Mucosa of rectum (tissue), 2 donors: ENCODE results near the gene ZC3H14.

Experiments used
- H3K27ac ChIP-seq, 2 donors: one replicate each; pipeline ENCODE4 v1.7.0; 2013; ENCODE audit warnings: inconsistent platforms in 2 of 2, low read depth in 2 of 2, low read length in 2 of 2
- H3K27me3 ChIP-seq, 2 donors: one replicate each; pipeline ENCODE4 v1.7.0; 2013; ENCODE audit warnings: low read length in 2 of 2; ENCODE audit not compliant: control insufficient read depth in 2 of 2, insufficient read depth in 2 of 2
- H3K36me3 ChIP-seq, 2 donors: one replicate each; pipeline ENCODE4 v1.7.0; 2013; ENCODE audit warnings: low read length in 2 of 2; ENCODE audit not compliant: control insufficient read depth in 2 of 2, insufficient read depth in 2 of 2
- H3K4me1 ChIP-seq, 2 donors: one replicate each; pipeline ENCODE4 v1.7.0; 2013; ENCODE audit warnings: low read length in 2 of 2, mild to moderate bottlenecking in 1 of 2; ENCODE audit not compliant: control insufficient read depth in 2 of 2, insufficient read depth in 2 of 2
- H3K4me3 ChIP-seq, 2 donors: one replicate each; pipeline ENCODE4 v1.7.0; 2013; ENCODE audit warnings: low read length in 2 of 2
- H3K9ac ChIP-seq, 2 donors: one replicate each; pipeline ENCODE4 v1.7.0; 2013; ENCODE audit warnings: low read length in 2 of 2, low read depth in 1 of 2, mild to moderate bottlenecking in 1 of 2
- H3K9me3 ChIP-seq, 2 donors: one replicate each; pipeline ENCODE4 v1.7.0; 2013; ENCODE audit warnings: low read length in 2 of 2; ENCODE audit not compliant: control insufficient read depth in 2 of 2
- donor health status: healthy.
- donor health status: Normal muscosa, but diverticular disease.

Gene ZC3H14

GRCh38 chr14:88617479-88617878 lies 54.6 kb downstream of the ZC3H14 start:
- Histone ChIP-seq H3K9ac (no peak overlapping the region), H3K36me3 (peaks cover 9 to 17% of the 10 kb centered on the region in 2 donors)

GRCh38 chr14:88618476-88618875 lies 55.6 kb downstream of the ZC3H14 start:
- Histone ChIP-seq H3K27me3 (no peaks in the 10 kb centered on the region), H3K36me3 (peaks cover 4 to 10% of the 10 kb centered on the region in 2 donors), H3K27ac (no peak overlapping the region), H3K4me1 (no peaks in the 10 kb centered on the region), H3K9me3 (no peaks in the 10 kb centered on the region), H3K9ac (no peak overlapping the region), H3K4me3 (no peak overlapping the region)

More at GRCh38 chr14:88617479-88617878, 54.6 kb downstream of the ZC3H14 start:
- H3K27me3 ChIP-seq, result no peaks in the 10 kb centered on the region
- H3K9me3 ChIP-seq, result no peaks in the 10 kb centered on the region
- no peak overlapping the region for H3K4me3 ChIP-seq
- no peaks in the 10 kb centered on the region for H3K4me1 ChIP-seq
- no peak overlapping the region for H3K27ac ChIP-seq

- Histone ChIP-seq H3K27ac (no peak overlapping the region), H3K4me1 (no peaks in the 10 kb centered on the region), H3K36me3 (no peaks in the 10 kb centered on the region), H3K9me3 (no peaks in the 10 kb centered on the region), H3K27me3 (no peaks in the 10 kb centered on the region), H3K9ac (no peak overlapping the region), H3K4me3 (no peak overlapping the region)
Measured at GRCh38 chr14:88621100-88621499, 58.3 kb downstream of the ZC3H14 start.

DNA sequence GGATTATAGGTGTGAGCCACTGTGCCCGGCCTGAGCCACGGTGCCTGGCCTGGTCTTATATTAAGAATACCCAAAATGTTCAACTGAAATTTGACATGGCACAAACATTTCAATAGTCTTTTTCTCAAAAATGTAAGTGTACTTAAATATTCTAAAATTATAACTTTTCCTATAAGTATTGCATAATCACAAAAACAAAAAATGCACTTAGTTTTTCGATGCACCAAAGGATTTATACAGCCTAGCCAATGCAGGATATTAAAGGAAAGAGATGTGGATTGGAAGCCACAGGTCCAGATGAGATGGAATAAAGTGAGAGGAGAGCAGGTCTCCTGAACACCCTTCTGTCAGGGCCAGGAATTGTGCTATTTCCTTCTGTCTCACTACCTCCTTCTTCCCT lies 62.8 kb downstream of the ZC3H14 start:
- Histone ChIP-seq H3K27ac (no peak overlapping the region), H3K4me3 (no peak overlapping the region), H3K9me3 (no peaks in the 10 kb centered on the region), H3K36me3 (no peaks in the 10 kb centered on the region), H3K27me3 (no peaks in the 10 kb centered on the region), H3K4me1 (no peaks in the 10 kb centered on the region), H3K9ac (no peak overlapping the region)

- Histone ChIP-seq H3K4me1 (no peaks in the 10 kb centered on the region), H3K4me3 (no peak overlapping the region), H3K36me3 (no peaks in the 10 kb centered on the region), H3K27me3 (no peaks in the 10 kb centered on the region), H3K27ac (no peak overlapping the region), H3K9me3 (no peaks in the 10 kb centered on the region), H3K9ac (no peak overlapping the region)
Measured at GRCh38 chr14:88628033-88628432, 65.2 kb downstream of the ZC3H14 start.

GRCh38 chr14:88628462-88628861 lies 65.6 kb downstream of the ZC3H14 start:
- no peaks in the 10 kb centered on the region for H3K27me3 ChIP-seq
- no peaks in the 10 kb centered on the region for H3K4me1 ChIP-seq
- H3K9me3 ChIP-seq, result no peaks in the 10 kb centered on the region
- H3K36me3 ChIP-seq, result no peaks in the 10 kb centered on the region
- no peak overlapping the region for H3K9ac ChIP-seq
- no peak overlapping the region for H3K27ac ChIP-seq
- no peak overlapping the region for H3K4me3 ChIP-seq

- Histone ChIP-seq H3K4me1 (no peaks in the 10 kb centered on the region), H3K27ac (no peak overlapping the region), H3K4me3 (no peak overlapping the region), H3K9me3 (no peaks in the 10 kb centered on the region), H3K36me3 (no peaks in the 10 kb centered on the region), H3K27me3 (no peaks in the 10 kb centered on the region), H3K9ac (no peak overlapping the region)
Measured at GRCh38 chr14:88630565-88630964, 67.7 kb downstream of the ZC3H14 start.

GRCh38 chr14:88631091-88631490 lies 68.3 kb downstream of the ZC3H14 start:
- Histone ChIP-seq H3K4me3 (no peak overlapping the region), H3K9me3 (no peaks in the 10 kb centered on the region), H3K36me3 (no peaks in the 10 kb centered on the region), H3K4me1 (no peaks in the 10 kb centered on the region), H3K27ac (no peak overlapping the region), H3K9ac (no peak overlapping the region), H3K27me3 (no peaks in the 10 kb centered on the region)

DNA sequence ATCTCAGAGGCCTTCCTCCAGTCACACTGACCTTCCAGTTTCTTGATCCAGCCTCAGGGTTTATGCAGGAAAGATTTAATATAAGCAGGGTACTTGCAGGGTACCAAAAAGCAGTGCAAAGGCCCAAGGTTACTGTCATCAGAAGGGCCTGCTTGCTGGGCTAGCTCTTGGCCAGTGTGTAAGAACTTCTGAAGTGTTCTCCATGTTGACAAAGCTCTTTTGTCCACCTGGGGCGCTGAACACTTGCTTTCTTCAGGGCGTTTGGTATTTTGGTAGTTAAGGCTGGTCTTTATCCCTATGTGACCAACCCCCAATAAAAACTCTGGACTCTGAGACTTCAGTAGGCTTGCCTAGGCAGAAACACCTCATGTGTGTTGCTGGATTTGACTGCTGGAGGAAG lies 69.7 kb downstream of the ZC3H14 start:
- H3K4me3 ChIP-seq, result no peak overlapping the region

GRCh38 chr14:88639221-88639620 lies 76.4 kb downstream of the ZC3H14 start:
- no peaks in the 10 kb centered on the region for H3K4me1 ChIP-seq
- no peak overlapping the region for H3K27ac ChIP-seq
- no peaks in the 10 kb centered on the region for H3K27me3 ChIP-seq
- no peak overlapping the region for H3K9ac ChIP-seq
- no peak overlapping the region for H3K4me3 ChIP-seq
- no peaks in the 10 kb centered on the region for H3K36me3 ChIP-seq
- peaks cover 0 to 2% of the 10 kb centered on the region in 2 donors for H3K9me3 ChIP-seq

More for the DNA sequence above, 69.7 kb downstream of the ZC3H14 start:
- Histone ChIP-seq H3K4me1 (no peaks in the 10 kb centered on the region), H3K36me3 (no peaks in the 10 kb centered on the region), H3K9ac (no peak overlapping the region), H3K9me3 (no peaks in the 10 kb centered on the region), H3K27me3 (no peaks in the 10 kb centered on the region), H3K27ac (no peak overlapping the region)

DNA sequence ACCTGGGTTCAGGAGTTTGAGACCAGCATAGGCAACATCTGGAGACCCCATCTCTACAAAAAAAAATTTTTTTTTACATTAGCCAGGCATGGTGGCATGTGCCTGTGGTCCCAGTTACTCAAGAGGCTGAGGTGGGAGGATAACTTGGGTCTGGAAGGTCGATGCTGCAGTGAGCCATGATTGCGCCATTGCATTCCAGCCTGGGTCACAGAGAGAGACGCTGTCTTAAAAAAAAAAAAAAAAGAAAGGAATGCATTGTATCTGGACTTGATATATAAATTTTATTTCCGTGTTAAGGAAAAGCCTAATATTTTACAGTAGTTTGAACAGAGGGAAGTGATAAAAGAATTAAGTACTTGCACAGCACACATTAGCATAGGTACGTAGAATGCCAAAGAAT lies 97.2 kb downstream of the ZC3H14 start:
- Histone ChIP-seq H3K9me3 (no peaks in the 10 kb centered on the region), H3K36me3 (no peaks in the 10 kb centered on the region), H3K27ac (no peak overlapping the region), H3K27me3 (no peaks in the 10 kb centered on the region), H3K4me1 (no peaks in the 10 kb centered on the region), H3K4me3 (no peak overlapping the region), H3K9ac (no peak overlapping the region)
